ENCODE data around the gene LAPTM4A. TPM values are rescaled to one million over a fixed set of nuclear protein-coding genes. Genes with fewer than 3 reads are reported as not detected.

Gene LAPTM4A
- total RNA-seq, 2 donors from 2014 or later, result 145 TPM

- Histone ChIP-seq H3K9me3 (no peaks in the 10 kb centered on the region), H3K4me3 (peak within 1 kb of the TSS; percentile 69 to 71), H3K36me3 (no peaks in the 10 kb centered on the region), H3K27ac (peak within 1 kb of the TSS; percentile 47 to 49), H3K27me3 (no peaks in the 10 kb centered on the region), H3K4me1 (peaks cover 0 to 15% of the 10 kb centered on the region in 2 donors)
- DNase-seq (ENCODE audit: low spot score), result peak; percentile 82
- TF ChIP-seq CTCF (IDR thresholded peaks at IDR 0.05), result no peak
Observed at GRCh38 chr2:19989667-19990415, 61.6 kb downstream of the LAPTM4A start, which contains the start of gene WDR35. TSS of gene WDR35 (minus strand) at chr2:19990105. CDS start at chr2:19990015, 90 bp downstream.

- H3K4me1 ChIP-seq, result peaks cover 0 to 15% of the 10 kb centered on the region in 2 donors
- H3K36me3 ChIP-seq, result no peaks in the 10 kb centered on the region
- H3K4me3 ChIP-seq, result peak overlapping the region; percentile 69 to 71
- no peaks in the 10 kb centered on the region for H3K27me3 ChIP-seq
- peak overlapping the region; percentile 47 to 49 for H3K27ac ChIP-seq
- no peaks in the 10 kb centered on the region for H3K9me3 ChIP-seq
- no peak for DNase-seq (ENCODE audit: low spot score)
- no peak for TF ChIP-seq CTCF (IDR thresholded peaks at IDR 0.05)
Observed at GRCh38 chr2:19989342-19989666, 62.1 kb downstream of the LAPTM4A start.

GRCh38 chr2:19988600-19988999, 62.8 kb downstream of the LAPTM4A start:
- no peaks in the 10 kb centered on the region for H3K27me3 ChIP-seq
- H3K9me3 ChIP-seq, result no peaks in the 10 kb centered on the region
- no peak for DNase-seq (ENCODE audit: low spot score)
- no peak for TF ChIP-seq CTCF (IDR thresholded peaks at IDR 0.05)
- H3K27ac ChIP-seq, result no peak overlapping the region
- no peaks in the 10 kb centered on the region for H3K36me3 ChIP-seq
- no peak overlapping the region for H3K4me3 ChIP-seq
- H3K4me1 ChIP-seq, result peaks cover 0 to 15% of the 10 kb centered on the region in 2 donors

GRCh38 chr2:19987936-19988335, 63.5 kb downstream of the LAPTM4A start:
- Histone ChIP-seq H3K4me1 (peaks cover 0 to 15% of the 10 kb centered on the region in 2 donors), H3K36me3 (no peaks in the 10 kb centered on the region), H3K4me3 (no peak overlapping the region), H3K27me3 (no peaks in the 10 kb centered on the region), H3K9me3 (no peaks in the 10 kb centered on the region), H3K27ac (no peak overlapping the region)
- TF ChIP-seq CTCF (IDR thresholded peaks at IDR 0.05), result no peak
- no peak for DNase-seq (ENCODE audit: low spot score)

Other genes starting within 250 kb of the LAPTM4A start
- 1 to 10 TPM; 3.7 to 6.6 TPM for gene TTC32, start 149.6 kb downstream of the LAPTM4A start, total RNA-seq
- gene WDR35, start 61.5 kb downstream of the LAPTM4A start, total RNA-seq, result 1 to 10 TPM; 4.1 to 5.0 TPM
- gene MATN3, start 39.0 kb downstream of the LAPTM4A start, total RNA-seq, result not detected
- gene SDC1, start 173.5 kb upstream of the LAPTM4A start, total RNA-seq, result under 1 TPM in 1 of 2 donors, not detected in 1; 0.24 TPM